ENCODE results near the gene LMF1.

LMF1 gene

DNA sequence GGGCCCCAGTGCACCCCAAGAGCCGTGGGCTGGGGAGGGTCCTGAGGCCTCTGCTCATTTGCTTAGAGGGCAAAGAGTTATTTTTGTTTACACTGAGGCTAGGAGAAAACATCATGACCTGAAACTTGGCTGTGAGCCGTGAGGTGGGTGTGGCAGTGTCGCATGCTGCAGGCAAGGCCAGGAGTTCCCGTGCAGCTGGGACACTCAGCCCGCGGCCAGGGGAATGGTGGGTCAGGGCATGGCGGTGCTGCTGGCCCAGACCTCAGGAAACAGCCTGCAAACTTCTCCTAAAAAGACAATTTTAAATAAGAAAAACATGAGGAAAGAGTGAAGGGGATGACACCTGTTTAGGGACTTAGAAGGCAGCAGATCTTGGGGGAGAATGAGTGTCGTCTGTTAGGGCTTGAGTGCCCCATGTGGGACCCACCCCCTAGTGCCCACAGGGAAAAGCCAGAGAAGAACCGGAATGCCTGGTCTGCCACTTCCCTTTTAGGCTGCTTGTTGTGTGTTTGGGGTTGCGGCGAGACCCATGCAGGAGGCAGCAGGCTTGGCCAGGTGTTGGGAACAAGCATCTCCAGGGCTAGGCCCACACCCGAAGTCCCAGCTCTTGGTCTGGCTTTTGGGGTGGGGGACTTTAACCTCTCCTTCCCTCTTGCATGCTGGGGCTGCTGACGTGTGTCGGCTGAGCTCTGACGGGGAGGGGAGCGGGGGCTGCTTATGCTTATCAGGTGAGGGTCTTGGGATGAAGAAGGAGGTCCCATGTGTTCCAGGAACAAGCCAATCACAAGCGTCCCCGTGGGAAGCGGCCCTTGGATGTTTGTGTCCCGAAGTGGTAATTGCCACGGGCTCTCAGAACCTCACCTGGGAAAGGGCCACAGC is 89.3 kb downstream of the LMF1 start:
- TF ChIP-seq, protein P1, sequence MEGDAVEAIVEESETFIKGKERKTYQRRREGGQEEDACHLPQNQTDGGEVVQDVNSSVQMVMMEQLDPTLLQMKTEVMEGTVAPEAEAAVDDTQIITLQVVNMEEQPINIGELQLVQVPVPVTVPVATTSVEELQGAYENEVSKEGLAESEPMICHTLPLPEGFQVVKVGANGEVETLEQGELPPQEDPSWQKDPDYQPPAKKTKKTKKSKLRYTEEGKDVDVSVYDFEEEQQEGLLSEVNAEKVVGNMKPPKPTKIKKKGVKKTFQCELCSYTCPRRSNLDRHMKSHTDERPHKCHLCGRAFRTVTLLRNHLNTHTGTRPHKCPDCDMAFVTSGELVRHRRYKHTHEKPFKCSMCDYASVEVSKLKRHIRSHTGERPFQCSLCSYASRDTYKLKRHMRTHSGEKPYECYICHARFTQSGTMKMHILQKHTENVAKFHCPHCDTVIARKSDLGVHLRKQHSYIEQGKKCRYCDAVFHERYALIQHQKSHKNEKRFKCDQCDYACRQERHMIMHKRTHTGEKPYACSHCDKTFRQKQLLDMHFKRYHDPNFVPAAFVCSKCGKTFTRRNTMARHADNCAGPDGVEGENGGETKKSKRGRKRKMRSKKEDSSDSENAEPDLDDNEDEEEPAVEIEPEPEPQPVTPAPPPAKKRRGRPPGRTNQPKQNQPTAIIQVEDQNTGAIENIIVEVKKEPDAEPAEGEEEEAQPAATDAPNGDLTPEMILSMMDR (conservative IDR thresholded peaks at IDR 0.05; ENCODE audit: control insufficient read depth, insufficient read depth, low read depth, low read length): no peak

DNA sequence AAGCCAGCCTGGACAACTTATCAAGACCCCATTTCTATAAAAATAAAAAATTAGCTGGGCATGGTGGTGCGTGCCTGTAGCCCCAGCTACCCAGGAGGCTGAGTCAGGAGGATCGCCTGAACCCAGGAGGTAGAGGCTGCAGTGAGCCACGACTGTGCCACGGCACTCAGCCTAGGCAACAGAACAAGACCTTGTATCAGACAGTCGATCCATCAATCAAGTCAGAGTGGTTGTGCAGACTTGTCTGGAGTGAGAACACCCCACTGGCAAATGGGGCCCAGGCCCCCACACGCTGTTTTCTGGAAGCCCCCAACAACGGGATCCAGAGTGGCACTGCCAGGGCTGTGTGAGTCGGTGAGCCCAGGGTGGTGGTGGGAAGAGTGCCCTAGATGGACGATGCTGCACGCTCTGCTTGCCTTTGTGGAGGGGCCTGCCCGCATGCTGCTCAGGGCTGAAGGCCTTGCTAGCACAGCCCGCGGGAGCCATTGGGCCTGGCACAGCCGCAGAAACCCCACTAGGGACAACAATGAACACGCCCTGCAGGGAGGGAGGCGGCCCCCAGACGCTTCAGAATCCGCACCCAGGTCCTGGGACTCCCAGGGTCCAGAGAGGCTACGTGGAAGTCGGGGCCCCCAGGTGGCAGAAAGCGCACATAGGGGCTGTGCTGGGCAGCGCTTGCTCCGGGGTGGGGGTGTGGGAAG is 90.2 kb downstream of the LMF1 start:
- no peak for DNase-seq (ENCODE audit: low read depth)
- TF ChIP-seq, protein P1 (conservative IDR thresholded peaks at IDR 0.05; ENCODE audit: control insufficient read depth, insufficient read depth, low read depth, low read length): no peak
- H3K4me3 ChIP-seq (ENCODE audit: control insufficient read depth, low read depth, low read length): no peak overlapping the region

More for the DNA sequence above, 89.3 kb downstream of the LMF1 start:
- no peak for DNase-seq (ENCODE audit: low read depth)
- no peak overlapping the region for H3K4me3 ChIP-seq (ENCODE audit: control insufficient read depth, low read depth, low read length)

DNA sequence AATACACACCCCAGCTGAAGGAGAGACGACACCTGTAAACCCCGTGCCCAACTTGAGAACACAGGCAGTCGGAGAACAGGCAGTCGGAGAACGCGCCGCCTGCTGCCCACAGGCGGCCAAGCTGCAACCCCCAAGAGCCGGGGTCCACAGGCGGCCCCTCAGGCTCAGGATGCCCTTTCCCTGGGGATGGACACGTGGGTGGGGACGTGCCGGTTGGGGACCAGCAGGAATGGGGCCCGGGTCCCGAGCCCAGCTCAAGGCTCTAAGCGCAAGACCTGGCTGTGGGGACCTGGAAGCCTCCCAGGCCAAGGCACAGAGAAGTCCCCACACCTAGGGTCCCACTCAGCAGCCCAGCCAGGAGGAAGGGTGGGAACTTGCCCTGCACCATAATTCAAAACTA is 90.8 kb downstream of the LMF1 start:
- no peak overlapping the region for H3K4me3 ChIP-seq (ENCODE audit: control insufficient read depth, low read depth, low read length)
- TF ChIP-seq, protein P1 (conservative IDR thresholded peaks at IDR 0.05; ENCODE audit: control insufficient read depth, insufficient read depth, low read depth, low read length): no peak
- DNase-seq (ENCODE audit: low read depth): no peak

DNA sequence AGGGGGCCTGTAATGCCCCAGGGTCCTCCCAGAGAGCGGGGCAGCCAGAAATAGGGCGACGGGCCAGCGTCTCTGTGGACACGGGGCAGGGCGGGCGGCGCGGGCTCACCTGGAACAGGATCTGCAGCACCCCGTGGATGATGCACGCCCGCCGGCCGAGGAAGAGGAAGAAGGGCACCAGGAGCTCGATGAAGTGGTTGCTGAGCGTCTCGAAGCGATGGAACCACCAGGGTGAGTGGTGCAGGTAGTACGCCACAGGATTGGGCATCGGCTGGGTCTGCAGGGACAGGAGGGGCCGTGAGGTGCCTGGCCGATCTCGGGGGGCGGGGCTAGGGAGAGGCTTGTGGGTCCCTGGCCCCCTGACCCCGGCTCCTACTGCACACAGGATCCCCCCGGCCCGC is 91.3 kb downstream of the LMF1 start:
- TF ChIP-seq, protein P1 (conservative IDR thresholded peaks at IDR 0.05; ENCODE audit: control insufficient read depth, insufficient read depth, low read depth, low read length): no peak

DNA sequence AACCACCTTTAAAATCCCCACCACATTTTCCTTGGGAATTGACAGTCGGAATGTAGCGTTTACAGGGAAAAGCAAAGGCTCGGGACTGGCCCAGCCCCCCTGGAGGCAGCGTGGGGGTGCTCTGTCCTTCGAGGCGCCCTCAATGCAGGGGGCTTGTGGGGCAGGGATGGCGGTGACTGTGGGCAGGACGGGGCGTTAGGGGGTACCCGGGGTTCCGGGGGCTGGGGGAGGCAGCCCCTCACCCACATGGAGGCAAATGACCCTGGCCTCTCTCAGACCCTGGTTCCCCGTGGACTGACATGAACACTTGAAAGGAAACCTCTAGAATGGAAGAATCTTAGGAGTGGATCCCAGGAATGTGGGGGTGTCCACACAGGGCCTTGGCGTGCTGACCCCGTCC is 91.9 kb downstream of the LMF1 start:
- TF ChIP-seq, protein P1 (conservative IDR thresholded peaks at IDR 0.05; ENCODE audit: control insufficient read depth, insufficient read depth, low read depth, low read length): no peak
- DNase-seq (ENCODE audit: low read depth): no peak
- no peak overlapping the region for H3K4me3 ChIP-seq (ENCODE audit: control insufficient read depth, low read depth, low read length)

More for the DNA sequence above, 91.3 kb downstream of the LMF1 start:
- H3K4me3 ChIP-seq (ENCODE audit: control insufficient read depth, low read depth, low read length): no peak overlapping the region
- DNase-seq (ENCODE audit: low read depth): no peak

DNA sequence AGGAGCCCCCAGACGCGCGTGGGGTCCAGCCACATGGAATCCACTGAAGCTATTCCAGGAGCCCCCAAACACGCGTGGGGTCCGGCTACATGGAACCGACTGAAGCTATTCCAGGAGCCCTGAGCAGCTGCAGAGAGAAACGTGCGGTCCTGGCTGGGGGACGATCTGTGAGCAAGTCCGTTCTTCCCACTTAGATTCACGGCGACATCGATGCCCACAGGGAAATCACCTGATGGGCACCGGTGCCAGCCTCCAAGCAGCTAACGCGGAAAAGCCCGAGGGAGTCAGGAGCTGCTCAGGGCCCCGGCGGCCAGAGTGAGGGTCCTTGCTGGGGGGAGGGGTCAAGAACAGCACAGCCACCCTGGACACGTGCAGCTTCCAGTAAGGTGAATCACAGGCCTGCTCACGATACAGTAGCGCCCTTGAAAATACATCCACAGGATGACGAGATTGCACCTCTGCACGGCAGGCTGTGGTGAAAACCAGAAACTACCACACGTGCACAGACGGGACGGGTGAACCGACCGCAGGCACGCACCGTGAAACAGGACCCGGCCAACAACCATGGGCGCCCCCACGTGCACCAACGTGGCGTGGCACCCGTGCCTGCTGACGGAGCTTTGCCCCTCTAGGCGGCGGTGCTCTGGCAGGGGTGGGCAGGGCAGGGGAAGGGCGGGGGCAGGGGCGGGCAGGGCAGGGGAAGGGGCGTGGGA is 92.6 kb downstream of the LMF1 start:
- DNase-seq (ENCODE audit: low read depth): no peak
- TF ChIP-seq, protein P1 (conservative IDR thresholded peaks at IDR 0.05; ENCODE audit: control insufficient read depth, insufficient read depth, low read depth, low read length): no peak
- no peak overlapping the region for H3K4me3 ChIP-seq (ENCODE audit: control insufficient read depth, low read depth, low read length)

All from fibroblast of mammary gland (primary cell).